SK-N-SH (cell line): ENCODE data around the gene STK26. TPM values are rescaled to one million over a fixed set of nuclear protein-coding genes. Genes with fewer than 3 reads are reported as not detected.

Source experiments
- CTCF ChIA-PET: fragments of 300-600, 350-600 bp; formaldehyde crosslinking; extraction: SDS; loops from one replicate; lab custom pipeline; 2021; lab: Yijun Ruan, JAX
- POLR2A ChIA-PET: fragments of 350-600 bp; sonication (Branson Sonifier 250); formaldehyde crosslinking; extraction: SDS; loops from one replicate; lab custom pipeline; 2020; ENCODE audit warnings: antibody characterized with exemption, inconsistent platforms; lab: Yijun Ruan, JAX
- DNase-seq: peaks from one replicate; pipeline ENCODE4 v3.0.0; 2012
- H2AFZ ChIP-seq: fragments of 200-600 bp; sonication (generic); 2 replicates; pipeline ENCODE4 v1.8.1; 2016; ENCODE audit warnings: antibody characterized with exemption, mild to moderate bottlenecking, low read depth
- H3F3A ChIP-seq: fragments of 200-600 bp; sonication (generic); replicated peaks from 2 replicates; pipeline ENCODE3; 2016; ENCODE audit warnings: antibody characterized with exemption, mild to moderate bottlenecking; ENCODE audit not compliant: insufficient read depth
- H3K27ac ChIP-seq, 2 experiments: fragments of 200-500 bp in 1 of 2; fragments of 200-600 bp in 1 of 2; sonication (Bioruptor generic) in 1 of 2; sonication (generic), shearing (Covaris generic) in 1 of 2; 2 replicates each; pipeline versions ENCODE4 v1.5.1 to v1.6.1; 2014 to 2016; ENCODE audit warnings: low read depth in 2 of 2, inconsistent platforms in 1 of 2, low read length in 1 of 2, mild to moderate bottlenecking in 1 of 2, mixed read lengths in 1 of 2
- H3K27me3 ChIP-seq: fragments of 200-600 bp; sonication (generic), shearing (Covaris generic); 2 replicates; pipeline ENCODE4 v1.6.1; 2016; ENCODE audit warnings: mixed run types; ENCODE audit not compliant: insufficient read depth
- H3K36me3 ChIP-seq, 2 experiments: fragments of 200-500 bp in 1 of 2; fragments of 200-600 bp in 1 of 2; sonication (Bioruptor generic) in 1 of 2; sonication (generic) in 1 of 2; replicated peaks in 1 of 2; 2 replicates each; pipeline versions ENCODE3 to v1.5.1; 2014 to 2016; ENCODE audit warnings: low read length in 1 of 2, mild to moderate bottlenecking in 1 of 2; ENCODE audit not compliant: insufficient read depth in 2 of 2, control insufficient read depth in 1 of 2
- H3K4me1 ChIP-seq, 2 experiments: fragments of 200-500 bp in 1 of 2; fragments of 200-600 bp in 1 of 2; sonication (Bioruptor generic) in 1 of 2; sonication (generic), shearing (Covaris generic) in 1 of 2; 2 replicates each; pipeline versions ENCODE4 v1.5.1 to v1.6.1; 2014 to 2016; ENCODE audit warnings: low read depth in 1 of 2, low read length in 1 of 2, mixed run types in 1 of 2; ENCODE audit not compliant: insufficient read depth in 2 of 2, control insufficient read depth in 1 of 2
- H3K4me2 ChIP-seq: fragments of 200-600 bp; sonication (generic), shearing (Covaris generic); 2 replicates; pipeline ENCODE4 v1.6.1; 2017; ENCODE audit warnings: mixed run types
- H3K4me3 ChIP-seq, 2 experiments: fragments of 200-500 bp in 1 of 2; fragments of 200-600 bp in 1 of 2; sonication (Bioruptor generic) in 1 of 2; sonication (generic), shearing (Covaris generic) in 1 of 2; 2 replicates each; pipeline versions ENCODE4 v1.5.1 to v1.8.1; 2014 to 2016; ENCODE audit warnings: low read depth in 2 of 2, inconsistent platforms in 1 of 2, low read length in 1 of 2, mild to moderate bottlenecking in 1 of 2, mixed read lengths in 1 of 2, moderate library complexity in 1 of 2
- H3K79me2 ChIP-seq: fragments of 200-600 bp; sonication (generic); 2 replicates; pipeline ENCODE4 v1.8.1; 2017; ENCODE audit warnings: mild to moderate bottlenecking; ENCODE audit not compliant: insufficient read depth
- H3K9ac ChIP-seq: fragments of 200-600 bp; sonication (generic); 2 replicates; pipeline ENCODE4 v1.6.1; 2017; ENCODE audit warnings: mixed run types
- H3K9me2 ChIP-seq: fragments of 200-600 bp; sonication (generic); 2 replicates; pipeline ENCODE4 v1.6.1; 2017; ENCODE audit warnings: mixed run types
- H3K9me3 ChIP-seq: fragments of 200-600 bp; sonication (generic); 2 replicates; pipeline ENCODE4 v1.6.1; 2017; ENCODE audit warnings: mixed run types, mild to moderate bottlenecking, moderate library complexity
- H4K20me1 ChIP-seq: fragments of 200-600 bp; sonication (generic); 2 replicates; pipeline ENCODE4 v1.6.1; 2017; ENCODE audit warnings: mild to moderate bottlenecking, mixed run types; ENCODE audit not compliant: insufficient read depth
- CHD2 ChIP-seq: fragments of 150-350 bp; IDR thresholded peaks from 2 replicates; pipeline ENCODE4 v1.6.1; 2018; ENCODE audit warnings: low read length; ENCODE audit not compliant: partially characterized antibody
- EP300 ChIP-seq, 2 experiments: IDR thresholded peaks; 2 replicates each; pipeline versions ENCODE4 v1.4.0 to v1.6.1; 2012; ENCODE audit warnings: borderline replicate concordance in 1 of 2, low read depth in 1 of 2, low read length in 1 of 2
- EZH2phosphoT487 ChIP-seq: fragments of 200-600 bp; sonication (generic); IDR thresholded peaks from 2 replicates; pipeline ENCODE4 v1.6.1; 2017; ENCODE audit warnings: low read depth, mixed run types, mild to moderate bottlenecking, antibody characterized with exemption, moderate library complexity, borderline replicate concordance
- FOSL2 ChIP-seq: IDR thresholded peaks from 2 replicates; pipeline ENCODE4 v1.4.0; 2012; ENCODE audit warnings: low read depth, mild to moderate bottlenecking, moderate library complexity, borderline replicate concordance
- FOXJ3 ChIP-seq: sonication (generic); formaldehyde crosslinking; IDR thresholded peaks from 2 replicates; pipeline ENCODE4 v1.5.1; 2020; ENCODE audit warnings: mild to moderate bottlenecking, missing genetic modification reagents
- FOXM1 ChIP-seq: IDR thresholded peaks from 2 replicates; pipeline ENCODE4 v1.4.0; 2012; ENCODE audit warnings: low read depth, mild to moderate bottlenecking
- POLR2AphosphoS5 ChIP-seq: IDR thresholded peaks from 2 replicates; pipeline ENCODE4 v1.6.1; 2012; ENCODE audit warnings: low read depth, low read length
- RAD21 ChIP-seq: IDR thresholded peaks from 2 replicates; pipeline ENCODE4 v1.6.1; 2012; ENCODE audit warnings: mild to moderate bottlenecking, low read length
- RCOR1 ChIP-seq: fragments of 150-350 bp; IDR thresholded peaks from 2 replicates; pipeline ENCODE4 v1.6.1; 2017; ENCODE audit warnings: antibody characterized with exemption, low read length
- RFX5 ChIP-seq: IDR thresholded peaks from 2 replicates; pipeline ENCODE4 v1.6.1; 2012; ENCODE audit warnings: mild to moderate bottlenecking, improper control_type of control experiment, low read length
- SIN3A ChIP-seq: IDR thresholded peaks from 2 replicates; pipeline ENCODE4 v1.6.1; 2012; ENCODE audit warnings: low read depth, mild to moderate bottlenecking, low read length, moderate library complexity, borderline replicate concordance
- SMC3 ChIP-seq: IDR thresholded peaks from 2 replicates; pipeline ENCODE4 v1.6.1; 2012; ENCODE audit warnings: low read depth, low read length, improper control_type of control experiment
- TEAD4 ChIP-seq: IDR thresholded peaks from 2 replicates; pipeline ENCODE4 v1.4.0; 2012; ENCODE audit warnings: mild to moderate bottlenecking, borderline replicate concordance; ENCODE audit not compliant: insufficient read depth
- YY1 ChIP-seq: IDR thresholded peaks from 2 replicates; pipeline ENCODE4 v1.4.0; 2012; ENCODE audit warnings: low read depth, mild to moderate bottlenecking
- WGBS: methylation state at CpG from one replicate; pipeline ENCODE4 v1.1.6; 2017; ENCODE audit warnings: low lambda C conversion rate; 5-methylcytosine and 5-hydroxymethylcytosine counted together
- polyA plus RNA-seq, 3 experiments: library from polyadenylated mRNA; depleted of rRNA; stranded (reverse); fragments of >200 nt; gene quantifications; 2 replicates each; pipeline ENCODE4 v1.2.3, GENCODE V29; 2012
- TF ChIP-seq, protein P1 (sequence below): fragments of 150-350 bp; IDR thresholded peaks from 2 replicates; pipeline ENCODE4 v1.6.1; 2017; ENCODE audit warnings: antibody characterized with exemption, low read length, low read depth, borderline replicate concordance
- TF ChIP-seq, protein P2 (sequence below): IDR thresholded peaks from 2 replicates; pipeline ENCODE4 v1.4.0; 2012; ENCODE audit warnings: low read depth

STK26 gene
- polyA plus RNA-seq, 1 of the 3 experiments (the other 2 are of a cell fraction) = 3.5 TPM

DNA sequence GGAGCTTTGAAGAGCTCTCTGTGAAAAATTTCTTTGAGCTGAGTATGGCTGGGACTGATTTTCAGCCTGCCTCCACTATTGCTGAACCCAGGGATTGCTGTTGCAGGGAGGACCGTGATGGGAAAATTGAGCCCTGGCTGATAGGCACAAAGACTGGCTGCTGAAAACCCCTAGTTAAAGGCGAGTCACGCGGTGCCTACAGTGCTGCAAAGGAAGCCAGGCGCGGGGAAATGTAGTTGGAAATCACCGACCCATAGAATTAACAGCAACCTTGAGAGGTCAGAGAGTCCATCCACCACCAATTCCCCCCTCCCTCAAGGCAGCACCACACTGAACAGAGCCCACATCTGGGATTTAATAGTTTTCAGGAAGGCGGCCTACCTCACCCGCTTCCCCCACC is 78.7 kb downstream of the STK26 start:
- TF ChIP-seq TEAD4 (no peak), CHD2 (no peak), EP300 (IDR thresholded peaks at IDR 0.05; ENCODE audit: borderline replicate concordance in 1 of 2, low read depth in 1 of 2, low read length in 1 of 2) (no peak), FOXJ3 (no peak), EZH2phosphoT487 (no peak), FOXM1 (no peak), RAD21 (no peak), FOSL2 (no peak), YY1 (no peak), RFX5 (no peak), SIN3A (no peak), POLR2AphosphoS5 (no peak), RCOR1 (no peak)
- TF ChIP-seq, protein P1, sequence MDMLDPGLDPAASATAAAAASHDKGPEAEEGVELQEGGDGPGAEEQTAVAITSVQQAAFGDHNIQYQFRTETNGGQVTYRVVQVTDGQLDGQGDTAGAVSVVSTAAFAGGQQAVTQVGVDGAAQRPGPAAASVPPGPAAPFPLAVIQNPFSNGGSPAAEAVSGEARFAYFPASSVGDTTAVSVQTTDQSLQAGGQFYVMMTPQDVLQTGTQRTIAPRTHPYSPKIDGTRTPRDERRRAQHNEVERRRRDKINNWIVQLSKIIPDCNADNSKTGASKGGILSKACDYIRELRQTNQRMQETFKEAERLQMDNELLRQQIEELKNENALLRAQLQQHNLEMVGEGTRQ = no peak
- TF ChIP-seq, protein P2, sequence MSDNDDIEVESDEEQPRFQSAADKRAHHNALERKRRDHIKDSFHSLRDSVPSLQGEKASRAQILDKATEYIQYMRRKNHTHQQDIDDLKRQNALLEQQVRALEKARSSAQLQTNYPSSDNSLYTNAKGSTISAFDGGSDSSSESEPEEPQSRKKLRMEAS = no peak
- no peak overlapping the region for H3K27ac ChIP-seq
- no peaks in the 10 kb centered on the region for H3K79me2 ChIP-seq
- no peaks in the 10 kb centered on the region; a peak in 1 of 4 replicates for H3K4me1 ChIP-seq
- DNase-seq = no peak
- no peaks in the 10 kb centered on the region for H3K9me3 ChIP-seq
- ChIA-PET POLR2A (interaction anchor here (1.1 kb wide), 1 partner anchor 10 kb away, joined by 3 read pairs; no protein-coding TSS in a partner anchor), CTCF (interaction anchor here (0.7 to 1.4 kb wide), 2 partner anchors 9 to 15 kb away, joined by 3 to 6 read pairs; no protein-coding TSS in a partner anchor)
- no peaks in the 10 kb centered on the region for H3F3A ChIP-seq
- no peak overlapping the region for H2AFZ ChIP-seq
- peaks cover 13% of the 10 kb centered on the region for H3K27me3 ChIP-seq
- H3K9me2 ChIP-seq = no peaks in the 10 kb centered on the region
- H4K20me1 ChIP-seq = no peaks in the 10 kb centered on the region
- no peak overlapping the region for H3K9ac ChIP-seq
- no peak overlapping the region for H3K4me2 ChIP-seq
- 60% methylated on average over 8 of the region's 9 CpGs for WGBS
- no peaks in the 10 kb centered on the region for H3K36me3 ChIP-seq
- no peak overlapping the region for H3K4me3 ChIP-seq

DNA sequence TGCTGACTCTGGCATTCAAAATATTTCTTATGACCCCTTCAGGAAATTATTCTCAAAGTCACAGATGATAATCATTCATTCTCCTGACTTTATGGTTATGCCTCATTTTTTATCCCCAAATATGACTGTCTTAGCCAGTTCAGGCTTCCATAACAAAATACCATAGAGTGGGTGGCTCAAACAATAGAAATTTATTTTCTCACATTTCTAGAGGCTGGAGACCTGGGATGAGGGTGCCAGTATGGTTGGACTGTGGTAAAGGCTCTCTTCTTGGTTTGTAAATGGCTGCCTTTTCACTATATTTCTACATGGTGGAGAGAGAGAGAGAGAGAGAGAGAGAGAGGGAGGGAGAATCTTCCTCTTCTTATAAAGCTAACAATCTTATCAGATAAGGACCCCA is 84.2 kb downstream of the STK26 start:
- Histone ChIP-seq H3K4me1 (no peaks in the 10 kb centered on the region), H3K4me2 (no peak overlapping the region), H3F3A (no peaks in the 10 kb centered on the region), H3K4me3 (no peak overlapping the region), H3K27me3 (peaks cover 9% of the 10 kb centered on the region; the same call in 1 of the 2 replicates), H2AFZ (no peak overlapping the region), H3K79me2 (no peaks in the 10 kb centered on the region), H4K20me1 (no peaks in the 10 kb centered on the region), H3K27ac (no peak overlapping the region), H3K9ac (no peak overlapping the region), H3K36me3 (no peaks in the 10 kb centered on the region), H3K9me2 (no peaks in the 10 kb centered on the region), H3K9me3 (no peaks in the 10 kb centered on the region)
- POLR2A ChIA-PET = no interaction called here
- CTCF ChIA-PET = no interaction called here
- no peak for TF ChIP-seq RFX5
- TF ChIP-seq SMC3 = no peak
- no peak for TF ChIP-seq FOXM1
- no peak for DNase-seq
